Mucosa of rectum (tissue), 2 donors: ENCODE results near the gene ABR.
"Not testable (repeated sequence)": the region's sequence is repeated elsewhere in the genome, so short reads cannot be mapped to it uniquely, and the experiment has no call there.

ENCODE experiments used
- H3K27ac ChIP-seq, 2 donors: one replicate each; pipeline ENCODE4 v1.7.0; 2013; ENCODE audit warnings: inconsistent platforms in 2 of 2, low read depth in 2 of 2, low read length in 2 of 2
- H3K27me3 ChIP-seq, 2 donors: one replicate each; pipeline ENCODE4 v1.7.0; 2013; ENCODE audit warnings: low read length in 2 of 2; ENCODE audit not compliant: control insufficient read depth in 2 of 2, insufficient read depth in 2 of 2
- H3K36me3 ChIP-seq, 2 donors: one replicate each; pipeline ENCODE4 v1.7.0; 2013; ENCODE audit warnings: low read length in 2 of 2; ENCODE audit not compliant: control insufficient read depth in 2 of 2, insufficient read depth in 2 of 2
- H3K4me1 ChIP-seq, 2 donors: one replicate each; pipeline ENCODE4 v1.7.0; 2013; ENCODE audit warnings: low read length in 2 of 2, mild to moderate bottlenecking in 1 of 2; ENCODE audit not compliant: control insufficient read depth in 2 of 2, insufficient read depth in 2 of 2
- H3K4me3 ChIP-seq, 2 donors: one replicate each; pipeline ENCODE4 v1.7.0; 2013; ENCODE audit warnings: low read length in 2 of 2
- H3K9ac ChIP-seq, 2 donors: one replicate each; pipeline ENCODE4 v1.7.0; 2013; ENCODE audit warnings: low read length in 2 of 2, low read depth in 1 of 2, mild to moderate bottlenecking in 1 of 2
- H3K9me3 ChIP-seq, 2 donors: one replicate each; pipeline ENCODE4 v1.7.0; 2013; ENCODE audit warnings: low read length in 2 of 2; ENCODE audit not compliant: control insufficient read depth in 2 of 2
- donor health status: healthy.
- donor health status: Normal muscosa, but diverticular disease.

Gene ABR

DNA sequence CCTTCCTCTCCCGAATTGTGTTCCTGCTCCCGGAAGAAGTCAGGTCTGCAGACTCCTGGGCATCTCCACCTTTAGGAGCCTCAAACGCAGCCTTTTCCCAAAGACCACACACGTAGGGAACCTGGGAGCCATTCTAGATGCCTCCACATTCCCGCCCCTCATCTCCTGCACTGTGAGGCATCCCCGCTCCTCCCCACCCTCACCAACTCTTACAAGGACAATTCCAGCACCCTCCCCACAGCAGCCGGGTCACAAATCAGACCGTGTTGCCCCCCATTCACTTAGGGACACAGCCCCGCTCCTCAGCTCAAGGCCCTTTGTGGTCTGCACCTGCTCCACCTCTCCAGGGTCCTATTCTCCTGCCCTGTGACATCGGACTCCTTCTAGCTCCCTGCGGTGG lies 49.6 kb downstream of the ABR start:
- H3K36me3 ChIP-seq: peaks cover 0 to 3% of the 10 kb centered on the region in 2 donors
- no peak overlapping the region for H3K9ac ChIP-seq
- H3K4me1 ChIP-seq: no peaks in the 10 kb centered on the region
- H3K27ac ChIP-seq: no peak overlapping the region
- H3K27me3 ChIP-seq: no peaks in the 10 kb centered on the region
- no peaks in the 10 kb centered on the region for H3K9me3 ChIP-seq
- H3K4me3 ChIP-seq: no peak overlapping the region

- not testable (repeated sequence) for H3K27me3 ChIP-seq, H3K4me3 ChIP-seq, H3K36me3 ChIP-seq, H3K9me3 ChIP-seq, H3K27ac ChIP-seq, H3K9ac ChIP-seq, H3K4me1 ChIP-seq
Measured at GRCh38 chr17:1128463-1128862, 51.3 kb downstream of the ABR start.

DNA sequence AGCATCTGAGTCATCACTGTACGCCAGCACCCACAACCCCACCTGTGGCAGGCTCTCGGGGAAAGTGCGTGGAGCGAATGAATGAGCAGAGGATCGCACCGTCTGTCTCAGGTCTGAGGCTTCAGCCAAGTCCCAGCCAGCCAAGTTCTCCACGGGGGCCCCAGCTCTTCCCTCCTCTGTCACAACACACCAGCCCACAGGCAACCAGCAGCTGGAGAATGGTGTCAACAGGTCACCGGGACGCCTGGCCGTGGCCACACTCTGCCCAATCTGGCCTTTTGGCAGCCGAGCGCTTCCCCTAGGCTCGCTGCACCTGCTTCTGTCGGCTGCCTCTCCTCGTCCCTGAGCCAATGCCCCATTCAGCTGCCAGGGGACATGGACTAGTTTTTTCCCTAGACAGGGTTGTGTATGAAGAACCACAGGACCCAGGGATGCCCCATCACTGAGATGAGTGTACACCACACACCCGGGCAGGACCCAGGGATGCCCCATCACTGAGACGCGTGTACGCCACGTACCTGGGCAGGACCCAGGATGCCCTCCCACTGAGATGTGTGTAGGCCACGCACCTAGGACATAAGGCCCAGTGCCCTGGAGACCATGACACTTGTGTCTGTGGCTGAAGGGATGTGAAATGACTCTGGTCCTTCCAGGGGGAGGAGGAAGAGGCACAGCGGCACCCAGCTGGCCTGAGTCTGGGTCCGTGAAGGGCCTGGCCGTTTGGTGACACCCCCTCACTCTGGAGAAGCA lies 52.8 kb downstream of the ABR start:
- no peak overlapping the region for H3K9ac ChIP-seq
- no peaks in the 10 kb centered on the region for H3K27me3 ChIP-seq
- H3K4me1 ChIP-seq: peaks cover 15 to 17% of the 10 kb centered on the region in 2 donors
- H3K4me3 ChIP-seq: no peak overlapping the region
- H3K9me3 ChIP-seq: no peaks in the 10 kb centered on the region
- peaks cover 0 to 3% of the 10 kb centered on the region in 2 donors for H3K36me3 ChIP-seq
- no peak overlapping the region for H3K27ac ChIP-seq

DNA sequence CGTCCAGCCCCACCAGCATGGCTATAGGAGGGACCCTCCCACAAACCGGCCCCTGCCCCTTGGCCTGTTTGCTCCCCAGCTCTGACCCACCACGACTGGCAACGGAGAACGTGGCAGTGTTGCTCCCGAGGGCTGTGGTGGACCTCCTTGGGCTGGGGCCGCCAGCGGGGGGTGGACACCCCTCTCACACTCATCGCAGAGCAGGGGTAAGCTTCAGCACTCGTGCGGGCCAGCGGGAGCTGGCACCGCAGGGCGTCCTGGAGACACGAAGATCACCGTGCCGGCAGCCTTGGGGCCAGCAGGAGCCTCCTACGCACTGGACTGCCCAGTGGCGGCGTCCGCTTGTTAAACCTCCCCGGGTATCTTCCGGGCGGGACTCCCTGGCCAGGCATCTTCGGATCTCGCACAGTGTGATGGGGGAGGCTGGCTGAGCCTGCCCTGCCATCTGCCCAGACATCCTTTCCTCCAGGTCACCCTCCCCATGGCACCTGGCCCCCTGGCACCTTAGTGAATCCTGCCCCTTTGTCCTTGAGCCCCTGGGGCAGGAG lies 53.5 kb downstream of the ABR start:
- H3K9me3 ChIP-seq: no peaks in the 10 kb centered on the region
- H3K4me1 ChIP-seq: peaks cover 17 to 18% of the 10 kb centered on the region in 2 donors
- no peak overlapping the region for H3K27ac ChIP-seq
- H3K9ac ChIP-seq: no peak overlapping the region
- H3K27me3 ChIP-seq: no peaks in the 10 kb centered on the region
- H3K36me3 ChIP-seq: peaks cover 0 to 3% of the 10 kb centered on the region in 2 donors
- no peak overlapping the region for H3K4me3 ChIP-seq

DNA sequence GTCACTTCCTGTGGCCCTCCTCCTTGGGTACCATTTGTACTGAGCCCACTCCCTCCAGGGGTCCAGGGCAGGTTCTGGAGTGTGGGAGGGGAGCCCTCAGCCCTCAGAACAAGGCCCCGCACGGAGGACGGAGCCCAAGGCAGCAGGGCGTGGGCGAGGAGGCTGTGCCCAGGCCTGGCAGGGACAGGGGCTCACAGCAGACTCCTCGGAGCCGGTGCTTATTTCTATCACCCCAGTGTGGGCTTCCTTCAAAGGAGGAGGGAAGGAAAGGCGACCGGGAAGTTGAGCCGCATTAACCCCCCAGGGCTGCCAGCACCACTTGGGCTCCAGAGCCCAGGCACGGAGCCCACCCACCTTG lies 54.0 kb downstream of the ABR start:
- Histone ChIP-seq H3K36me3 (peaks cover 0 to 3% of the 10 kb centered on the region in 2 donors), H3K27ac (no peak overlapping the region), H3K27me3 (no peaks in the 10 kb centered on the region), H3K4me1 (peaks cover 17 to 18% of the 10 kb centered on the region in 2 donors), H3K4me3 (no peak overlapping the region), H3K9ac (no peak overlapping the region), H3K9me3 (no peaks in the 10 kb centered on the region)

DNA sequence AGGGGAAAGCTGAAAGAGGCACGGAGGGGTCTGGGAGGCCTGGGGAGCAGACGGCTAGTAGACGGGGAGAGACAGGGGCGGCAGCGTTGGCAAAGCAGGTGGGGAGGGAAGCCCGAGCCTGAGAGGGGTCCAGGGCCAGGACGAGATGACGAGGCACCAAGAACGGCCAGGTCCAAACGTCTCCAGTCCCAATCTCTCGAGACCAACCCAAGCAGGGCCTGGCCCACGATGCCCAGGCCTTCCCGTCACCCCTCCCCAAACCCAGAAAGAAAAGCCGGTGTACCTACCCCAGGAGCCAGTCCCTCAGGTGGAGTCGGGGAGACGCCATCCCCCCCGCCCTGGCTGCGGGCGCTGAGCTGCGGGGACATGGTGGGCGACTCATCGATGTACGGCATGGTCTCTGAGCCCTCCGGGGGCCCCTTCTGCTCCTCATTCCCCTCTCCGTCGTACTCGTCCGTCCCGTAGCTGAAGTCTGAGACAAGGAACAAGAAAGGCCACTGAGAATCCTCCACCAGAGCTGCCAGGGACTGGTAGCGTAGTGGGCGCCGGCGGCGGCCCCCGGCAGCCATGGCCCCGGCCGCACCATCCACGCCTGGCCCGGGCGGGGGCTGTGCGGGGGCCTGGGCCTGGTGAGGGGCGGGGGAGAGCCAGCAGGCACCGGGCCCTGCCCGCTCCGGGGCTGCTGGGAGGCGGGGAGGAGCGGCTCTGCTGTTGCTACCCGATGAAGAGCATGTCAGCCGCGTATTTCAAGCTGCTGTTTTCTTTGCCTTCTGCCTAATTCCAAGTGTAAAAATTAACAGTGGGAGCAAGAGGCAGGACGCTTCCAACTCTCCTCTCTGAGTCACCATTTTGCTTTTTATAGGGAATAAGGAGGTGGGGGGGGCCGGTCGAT lies 54.6 kb downstream of the ABR start:
- Histone ChIP-seq H3K9me3 (no peaks in the 10 kb centered on the region), H3K4me3 (no peak overlapping the region), H3K27me3 (no peaks in the 10 kb centered on the region), H3K27ac (no peak overlapping the region), H3K36me3 (peaks cover 0 to 3% of the 10 kb centered on the region in 2 donors), H3K9ac (no peak overlapping the region), H3K4me1 (peaks cover 17 to 18% of the 10 kb centered on the region in 2 donors)

DNA sequence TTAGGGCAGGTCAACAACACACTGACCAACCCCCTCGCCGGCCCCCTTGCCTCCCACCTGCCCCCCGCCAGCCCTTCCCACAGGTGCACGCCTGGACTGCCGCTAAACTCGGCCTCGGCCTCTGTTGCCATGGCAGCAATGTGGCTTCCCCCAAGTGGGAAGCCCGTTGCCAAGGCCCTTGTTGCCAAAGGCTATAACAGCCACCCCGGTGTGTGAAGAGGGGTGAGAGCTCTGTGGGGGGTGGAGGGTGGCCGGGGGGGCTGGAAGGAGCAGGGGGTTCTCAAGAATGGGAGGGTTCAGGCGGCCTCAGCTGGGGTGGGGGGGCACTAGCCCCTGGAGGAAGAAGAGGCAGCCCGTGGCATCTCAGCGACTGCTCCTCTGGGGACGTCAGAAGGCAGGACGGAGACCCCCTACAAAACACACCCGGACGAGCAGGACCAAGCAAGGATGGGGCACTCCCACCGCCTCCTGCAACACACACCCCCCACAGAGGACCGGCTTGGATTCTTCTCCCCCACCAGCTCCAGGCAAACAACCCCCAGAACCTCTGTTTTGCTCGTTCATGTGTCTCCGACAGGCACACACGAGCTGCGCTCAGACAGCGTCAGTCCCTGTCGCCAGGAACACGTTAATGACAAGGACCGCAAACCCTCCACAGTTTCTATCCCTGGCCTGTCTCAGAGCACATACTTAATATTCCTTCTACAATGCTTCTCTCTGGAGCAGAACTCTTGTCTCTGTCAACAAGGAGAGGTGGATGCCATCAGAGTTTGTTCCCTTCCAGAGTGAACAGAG lies 55.7 kb downstream of the ABR start:
- Histone ChIP-seq H3K4me1 (peaks cover 17 to 18% of the 10 kb centered on the region in 2 donors), H3K27me3 (no peaks in the 10 kb centered on the region), H3K9ac (no peak overlapping the region), H3K27ac (no peak overlapping the region), H3K4me3 (no peak overlapping the region), H3K9me3 (no peaks in the 10 kb centered on the region), H3K36me3 (peaks cover 0 to 3% of the 10 kb centered on the region in 2 donors)

DNA sequence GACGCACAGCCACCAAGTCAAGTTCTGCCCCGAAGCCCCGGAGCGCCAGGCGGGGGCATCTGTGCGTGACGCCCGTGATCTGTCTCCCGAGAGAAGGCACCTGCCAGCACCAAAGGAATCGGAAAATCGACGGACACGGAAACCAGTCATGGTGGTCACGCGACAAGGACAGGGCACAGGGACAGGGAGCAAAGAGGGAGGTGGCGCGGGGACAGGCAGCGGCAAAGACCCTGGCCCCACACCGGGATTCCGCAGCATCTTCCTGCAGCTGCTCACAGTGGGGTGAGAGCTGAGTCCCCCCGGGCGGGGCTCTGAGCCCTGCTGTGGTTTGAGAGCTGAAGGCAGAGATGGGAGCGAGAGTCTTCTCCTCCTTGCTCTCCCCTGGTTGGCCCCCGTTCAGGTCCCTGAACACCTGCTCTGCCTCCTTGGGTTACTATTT lies 56.4 kb downstream of the ABR start:
- Histone ChIP-seq H3K27me3 (no peaks in the 10 kb centered on the region), H3K27ac (peak overlapping the region; percentile 83 to 85), H3K36me3 (peaks cover 0 to 2% of the 10 kb centered on the region in 2 donors), H3K9me3 (no peaks in the 10 kb centered on the region), H3K4me1 (peaks cover 17 to 18% of the 10 kb centered on the region in 2 donors), H3K9ac (peak overlapping the region in 1 of 2 donors; percentile 50), H3K4me3 (peak overlapping the region; percentile 27 to 31)

GRCh38 chr17:1122533-1123392 lies 57.0 kb downstream of the ABR start:
- H3K9me3 ChIP-seq: no peaks in the 10 kb centered on the region
- peak overlapping the region; percentile 27 to 31 for H3K4me3 ChIP-seq
- H3K36me3 ChIP-seq: no peaks in the 10 kb centered on the region
- H3K27me3 ChIP-seq: no peaks in the 10 kb centered on the region
- peak overlapping the region; percentile 83 to 85 for H3K27ac ChIP-seq
- peaks cover 17 to 18% of the 10 kb centered on the region in 2 donors for H3K4me1 ChIP-seq
- peak overlapping the region; percentile 47 to 50 for H3K9ac ChIP-seq
